ENCODE data around the gene FFAR3.

DNA sequence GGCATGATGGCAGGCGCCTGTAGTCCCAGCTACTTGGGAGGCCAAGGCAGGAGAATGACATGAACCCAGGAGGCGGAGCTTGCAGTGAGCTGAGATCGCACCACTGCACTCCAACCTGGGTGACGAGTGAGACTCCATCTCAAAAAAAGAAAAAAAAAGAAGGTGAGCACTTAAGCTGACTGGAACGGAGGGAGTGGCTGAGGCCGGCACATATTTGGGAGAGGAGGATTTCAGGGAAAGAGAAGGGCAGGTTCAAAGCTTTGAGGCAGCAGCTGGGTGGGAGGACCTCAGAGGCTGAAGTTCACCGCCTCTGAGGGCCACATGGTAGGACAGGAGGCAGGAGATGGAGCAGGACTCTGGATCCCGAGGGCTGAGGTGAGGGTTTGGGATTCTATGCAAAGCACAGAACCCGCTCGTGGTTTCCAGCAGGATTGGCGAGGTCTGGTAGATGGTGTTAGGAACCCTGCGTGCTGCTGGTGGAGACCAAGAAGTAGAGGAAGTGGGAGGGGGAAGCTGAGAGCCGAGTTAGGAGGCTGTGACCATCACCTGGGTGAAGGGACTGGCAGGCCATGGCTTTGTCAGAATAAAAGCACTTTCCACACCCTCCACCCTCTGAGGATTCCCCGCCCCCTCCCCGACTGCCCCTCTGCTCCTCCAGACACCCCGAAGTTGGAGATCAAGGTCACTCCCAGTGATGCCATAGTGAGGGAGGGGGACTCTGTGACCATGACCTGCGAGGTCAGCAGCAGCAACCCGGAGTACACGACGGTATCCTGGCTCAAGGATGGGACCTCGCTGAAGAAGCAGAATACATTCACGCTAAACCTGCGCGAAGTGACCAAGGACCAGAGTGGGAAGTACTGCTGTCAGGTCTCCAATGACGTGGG is 20.9 kb upstream of the FFAR3 start:
- TF ChIP-seq, protein P1, sequence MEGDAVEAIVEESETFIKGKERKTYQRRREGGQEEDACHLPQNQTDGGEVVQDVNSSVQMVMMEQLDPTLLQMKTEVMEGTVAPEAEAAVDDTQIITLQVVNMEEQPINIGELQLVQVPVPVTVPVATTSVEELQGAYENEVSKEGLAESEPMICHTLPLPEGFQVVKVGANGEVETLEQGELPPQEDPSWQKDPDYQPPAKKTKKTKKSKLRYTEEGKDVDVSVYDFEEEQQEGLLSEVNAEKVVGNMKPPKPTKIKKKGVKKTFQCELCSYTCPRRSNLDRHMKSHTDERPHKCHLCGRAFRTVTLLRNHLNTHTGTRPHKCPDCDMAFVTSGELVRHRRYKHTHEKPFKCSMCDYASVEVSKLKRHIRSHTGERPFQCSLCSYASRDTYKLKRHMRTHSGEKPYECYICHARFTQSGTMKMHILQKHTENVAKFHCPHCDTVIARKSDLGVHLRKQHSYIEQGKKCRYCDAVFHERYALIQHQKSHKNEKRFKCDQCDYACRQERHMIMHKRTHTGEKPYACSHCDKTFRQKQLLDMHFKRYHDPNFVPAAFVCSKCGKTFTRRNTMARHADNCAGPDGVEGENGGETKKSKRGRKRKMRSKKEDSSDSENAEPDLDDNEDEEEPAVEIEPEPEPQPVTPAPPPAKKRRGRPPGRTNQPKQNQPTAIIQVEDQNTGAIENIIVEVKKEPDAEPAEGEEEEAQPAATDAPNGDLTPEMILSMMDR (IDR thresholded peaks at IDR 0.05), result no peak
- TF ChIP-seq EP300 (IDR thresholded peaks at IDR 0.05) (no peak), POLR2A (IDR thresholded peaks at IDR 0.05) (no peak)

All from suprapubic skin (tissue), 3 donors.